SHP77 treated with DMSO at 0.1 percent for 48 hours (cell line): Measurements from ENCODE around the gene ERBB4.
"Not testable (repeated sequence)": the region's sequence is repeated elsewhere in the genome, so short reads cannot be mapped to it uniquely, and the experiment has no call there.

ENCODE experiments used
- DNase-seq: peaks from one replicate; lab custom pipeline; 2025; lab: John Stamatoyannopoulos, UW

The ERBB4 gene

DNA sequence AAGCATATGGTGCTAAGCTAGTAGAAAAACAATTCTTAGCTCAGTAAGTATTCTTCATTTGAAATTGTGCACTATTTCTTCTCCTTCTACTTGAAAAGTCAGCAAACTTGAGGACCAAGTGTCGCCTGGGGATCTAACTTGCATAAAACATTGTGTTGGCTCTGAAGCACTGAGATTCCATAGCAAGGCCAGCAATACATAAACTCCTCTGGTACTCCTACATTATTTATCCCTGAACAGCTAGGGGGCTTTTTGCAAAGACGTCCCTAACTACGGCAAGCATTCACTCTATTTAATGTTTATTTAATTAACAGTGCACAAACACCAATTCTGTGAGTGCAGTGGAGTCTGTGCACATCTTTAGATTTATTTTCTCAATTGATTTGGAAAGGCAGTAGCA, 392.2 kb downstream of the ERBB4 start:
- no peak for DNase-seq

DNA sequence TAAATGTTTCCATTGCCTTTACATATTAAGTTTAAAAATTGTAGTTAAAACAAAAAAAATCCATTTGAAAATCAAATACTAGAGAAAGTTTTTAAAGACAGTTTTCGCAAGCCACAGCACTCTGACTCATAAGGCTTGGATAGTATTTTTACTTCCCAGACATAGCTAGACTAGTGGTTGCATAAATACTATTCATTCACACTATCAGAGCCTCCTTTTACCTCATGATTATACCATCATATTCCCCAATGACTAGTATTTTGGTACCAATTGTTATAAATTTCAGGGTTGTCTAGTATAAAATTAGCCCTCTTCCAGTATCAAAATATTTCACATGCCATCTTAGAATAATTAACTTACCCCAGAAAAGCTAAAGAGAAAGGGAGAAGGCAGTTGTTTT, 393.5 kb downstream of the ERBB4 start:
- no peak for DNase-seq

DNA sequence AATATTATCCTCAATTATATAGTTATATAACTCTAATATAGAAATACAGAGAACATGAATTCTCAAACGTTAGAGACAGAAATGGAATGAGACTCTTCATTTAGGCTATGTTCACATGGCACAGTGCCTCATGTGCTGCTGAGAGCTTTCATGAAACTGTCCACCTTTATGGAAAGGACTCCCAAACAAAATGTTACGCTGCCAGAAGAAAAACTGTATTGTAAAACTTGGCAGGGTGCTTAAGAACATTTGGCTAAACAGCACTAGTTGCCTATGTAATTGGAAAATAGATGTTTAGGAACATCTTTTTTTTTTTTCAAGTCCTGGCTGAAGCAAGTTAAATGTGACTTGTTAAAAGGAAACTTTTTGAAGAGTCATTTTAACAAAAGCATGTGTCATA, 396.0 kb downstream of the ERBB4 start:
- DNase-seq, result no peak

DNA sequence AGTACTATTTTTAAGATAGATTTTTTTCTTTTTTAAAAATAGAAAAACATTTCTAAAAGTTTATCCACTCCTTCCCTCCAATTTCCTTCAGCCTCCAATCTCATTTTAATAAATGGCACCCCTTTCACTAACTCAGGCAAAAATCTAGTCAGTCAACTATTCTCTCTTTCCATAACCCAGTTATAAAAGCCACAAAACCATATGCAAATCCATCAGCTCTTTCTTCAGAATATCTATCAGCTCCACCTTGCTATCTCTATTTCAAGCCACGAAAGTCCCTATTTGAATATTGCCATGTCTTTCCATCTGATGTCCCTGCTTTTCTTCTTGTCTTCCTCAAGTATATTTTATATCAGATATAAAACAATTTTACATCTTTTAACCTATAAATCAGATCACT, 397.1 kb downstream of the ERBB4 start:
- no peak for DNase-seq

DNA sequence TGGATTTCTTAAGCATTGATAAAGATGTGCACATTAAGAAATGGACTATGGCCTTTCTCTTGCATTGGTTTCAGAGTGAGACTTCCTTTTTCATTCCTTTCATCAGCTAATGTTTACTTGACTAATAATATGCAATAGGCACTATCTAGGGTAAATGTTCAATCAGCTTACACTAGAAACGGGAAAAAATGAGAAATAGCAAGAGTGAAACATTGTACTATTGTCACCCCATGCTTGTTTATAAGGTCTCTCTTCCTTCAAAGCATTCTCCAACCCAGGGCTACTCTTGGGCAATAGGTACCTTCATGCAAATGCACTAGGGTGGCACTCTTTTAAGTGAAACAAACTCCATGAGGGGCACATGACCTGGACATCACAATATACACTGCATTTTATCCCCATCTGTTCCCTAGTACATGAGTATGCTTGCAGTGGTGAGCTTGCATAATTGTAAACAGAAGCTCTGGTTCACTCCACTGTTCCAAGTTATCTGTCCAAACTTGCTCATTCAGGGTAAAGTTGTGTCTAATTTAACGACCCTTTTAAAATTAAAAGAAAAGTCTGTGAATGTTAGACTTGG, 402.3 kb downstream of the ERBB4 start:
- DNase-seq, result no peak

DNA sequence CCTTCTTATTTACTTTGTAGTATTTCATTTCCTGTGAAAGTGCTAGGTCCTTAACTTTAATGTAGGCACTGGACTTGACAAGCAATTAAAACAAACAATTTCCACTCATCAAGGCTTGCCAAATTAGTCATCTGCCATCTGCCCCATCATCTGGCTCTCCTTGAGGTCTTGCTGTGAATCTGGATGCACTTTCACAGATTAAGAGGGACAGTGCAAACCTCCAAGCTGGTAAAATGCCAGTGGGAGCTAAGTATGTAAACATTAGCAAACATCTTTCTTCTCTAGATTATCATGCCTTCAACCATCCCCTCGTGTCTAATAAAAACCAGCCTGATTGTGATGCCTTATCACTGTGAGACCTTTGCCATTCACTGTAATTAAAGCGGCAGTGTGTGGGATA, 402.9 kb downstream of the ERBB4 start:
- DNase-seq, result peak; percentile 79

DNA sequence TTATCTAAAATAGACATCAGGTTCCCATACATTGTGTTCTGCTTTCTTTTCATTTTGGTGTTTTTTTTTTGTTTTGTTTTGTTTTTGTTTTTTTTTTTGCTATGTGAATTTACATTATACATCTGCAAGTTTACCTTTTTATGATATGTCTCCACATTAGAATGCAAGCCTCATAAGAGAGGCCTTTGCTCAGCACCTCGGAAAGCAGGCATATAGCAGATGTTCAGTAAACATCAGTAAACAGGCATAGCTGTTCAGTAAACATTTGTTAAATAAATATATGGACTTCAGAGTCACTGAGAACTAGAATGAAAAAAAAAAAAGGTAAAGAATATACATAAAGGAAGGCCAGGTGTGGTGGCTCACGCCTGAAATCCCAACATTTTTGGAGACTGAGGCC, 405.3 kb downstream of the ERBB4 start:
- DNase-seq, result no peak

DNA sequence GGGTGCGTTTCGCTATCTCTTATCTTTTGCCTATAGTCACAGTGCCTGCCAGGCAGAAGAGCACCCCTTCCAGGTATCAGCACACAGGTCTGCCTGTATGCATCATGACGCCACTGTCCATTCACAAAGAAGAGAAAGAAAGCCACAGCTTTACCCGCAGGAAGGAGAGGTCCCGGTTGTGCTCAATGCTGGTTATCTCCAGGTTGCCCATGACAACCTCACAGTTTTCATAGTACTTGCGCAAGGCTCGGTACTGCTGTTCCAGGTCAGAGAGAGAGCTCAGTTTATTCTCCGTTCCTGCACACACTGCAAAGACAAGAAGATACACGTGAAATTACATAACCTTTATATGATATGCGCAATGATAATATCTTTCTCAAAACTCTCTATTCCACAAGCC, 414.0 kb downstream of the ERBB4 start:
- DNase-seq, result peak; percentile 47

DNA sequence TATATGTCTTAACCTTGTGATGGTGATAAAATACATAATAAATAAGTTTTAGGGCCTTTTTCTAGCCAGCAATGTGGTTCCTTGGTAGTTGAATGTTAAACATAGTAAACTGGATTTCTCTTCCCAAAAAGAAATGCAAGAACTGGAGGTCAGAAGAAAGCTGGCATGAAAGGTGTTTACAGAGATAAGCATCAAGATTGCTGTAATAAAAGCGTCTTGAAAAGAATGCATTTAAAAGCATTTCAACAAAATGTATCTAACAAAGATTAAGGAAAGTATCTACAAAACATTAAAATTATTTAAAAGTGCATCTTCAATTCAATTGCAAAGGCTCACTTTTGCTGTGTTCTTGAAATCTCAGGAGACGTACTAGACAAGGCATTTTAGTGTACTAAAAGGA, 419.0 kb downstream of the ERBB4 start:
- no peak for DNase-seq

DNA sequence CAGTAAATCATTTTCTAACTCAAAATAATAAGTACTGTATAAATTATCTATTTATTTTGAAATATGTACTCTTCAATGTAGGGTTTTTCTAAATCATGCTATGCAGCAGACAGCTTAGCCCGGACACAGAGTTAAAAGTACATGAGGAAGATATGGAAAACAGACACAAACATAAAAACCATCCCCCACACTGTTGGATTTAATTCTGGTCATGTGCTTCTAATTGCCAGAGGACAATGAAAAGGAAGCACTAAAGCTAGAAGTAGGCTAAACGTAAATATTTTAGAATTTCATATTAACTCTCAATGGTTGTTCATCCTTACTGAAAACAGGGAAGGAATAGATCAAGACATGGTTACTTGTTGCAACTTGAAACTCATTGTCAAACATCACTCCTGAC, 420.7 kb downstream of the ERBB4 start:
- no peak for DNase-seq

DNA sequence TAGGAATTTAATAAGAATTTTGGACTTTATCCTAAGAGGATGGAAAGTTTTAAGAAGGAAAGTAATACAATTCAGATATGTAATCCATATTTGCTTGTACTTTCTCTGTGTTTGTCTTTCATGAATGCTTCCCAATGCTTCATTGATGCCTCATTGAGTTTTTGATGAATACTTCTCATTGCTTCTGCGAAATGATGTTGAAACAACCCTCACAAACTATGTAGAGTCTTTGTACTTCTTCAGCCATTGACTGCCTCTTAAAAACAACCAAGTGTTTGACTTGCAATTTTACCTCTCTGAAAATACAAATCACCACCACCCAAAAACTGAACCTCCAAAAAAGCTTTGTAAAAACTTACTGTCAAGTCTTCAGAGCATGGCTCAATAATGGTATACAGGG, 424.1 kb downstream of the ERBB4 start:
- DNase-seq, result no peak

DNA sequence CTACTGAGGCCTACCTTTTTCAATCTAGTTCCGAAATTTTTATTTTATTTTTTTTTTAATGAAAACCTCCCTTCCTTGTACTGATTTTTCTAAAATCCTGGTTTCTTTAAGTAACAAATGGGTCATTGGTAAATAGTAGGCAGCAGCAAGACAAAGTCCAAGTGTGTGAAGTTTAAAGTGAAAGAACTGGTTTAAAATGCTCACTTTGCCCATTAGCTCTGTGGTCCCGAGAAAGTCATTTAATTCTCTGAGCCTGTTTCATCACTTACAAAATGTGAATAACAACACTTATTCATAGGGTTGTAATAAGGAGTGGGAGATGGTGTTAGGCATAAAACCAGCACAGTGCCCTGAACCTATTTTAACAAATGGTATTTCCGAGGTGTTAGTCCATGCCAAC, 426.2 kb downstream of the ERBB4 start:
- DNase-seq, result no peak

DNA sequence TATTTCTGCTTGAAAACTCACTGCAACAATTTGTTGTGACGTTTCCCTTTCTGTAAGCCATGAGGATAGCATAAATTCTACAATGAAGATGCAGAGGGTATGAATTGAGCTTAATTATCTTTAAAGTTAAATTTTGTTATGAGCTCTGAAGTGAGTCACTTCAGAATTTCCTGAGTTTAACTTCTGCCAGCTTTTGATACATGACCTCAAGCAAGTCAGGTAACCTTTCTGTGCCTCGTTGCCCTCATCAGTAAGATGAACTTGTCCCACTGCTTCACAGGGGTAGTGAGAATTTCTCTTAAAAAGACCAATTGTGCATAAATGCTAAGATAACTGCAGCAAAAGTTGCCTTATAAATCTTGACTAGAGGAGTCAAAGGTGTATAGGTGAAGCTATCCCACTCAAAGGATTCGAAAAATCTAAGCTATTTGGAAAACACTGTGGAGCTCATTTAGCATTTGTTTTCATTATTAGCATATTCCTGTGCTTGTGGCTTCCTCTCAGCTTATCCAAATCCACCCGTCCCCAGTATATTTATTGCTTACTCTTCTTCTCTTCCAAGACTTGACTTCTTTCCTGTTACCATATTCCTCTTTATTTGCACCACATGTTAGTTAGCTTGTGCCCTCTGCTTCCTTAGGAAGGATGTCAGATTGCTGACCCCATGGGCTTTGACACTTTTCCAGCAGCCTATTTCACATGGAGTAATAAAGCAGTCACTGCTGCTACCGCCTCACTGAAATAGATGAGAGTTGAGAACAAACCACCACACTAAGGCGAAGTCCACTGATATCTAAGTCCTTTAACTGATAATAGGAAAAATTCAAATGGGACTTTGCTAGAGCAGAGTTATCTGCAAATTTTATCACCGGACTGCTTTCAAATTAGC, 428.6 kb downstream of the ERBB4 start:
- DNase-seq, result no peak

DNA sequence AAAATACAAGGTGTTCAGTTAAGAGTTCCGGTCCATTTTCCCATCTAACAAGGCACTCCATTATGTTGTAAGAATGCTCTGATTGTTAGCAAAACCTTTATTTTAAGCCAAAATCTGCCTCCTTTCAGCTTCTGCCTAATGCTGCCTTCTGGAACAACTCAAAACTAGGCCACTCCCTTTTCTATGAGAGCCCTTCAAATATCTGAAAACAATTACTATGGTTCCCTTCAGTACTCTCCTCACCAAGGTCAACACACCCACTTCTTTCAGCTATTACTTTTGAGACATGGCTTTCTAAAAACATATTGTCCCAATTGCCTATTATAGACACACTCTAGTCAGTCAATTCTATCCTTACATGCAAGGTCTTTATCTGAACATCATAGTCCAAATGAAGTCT, 429.4 kb downstream of the ERBB4 start:
- no peak for DNase-seq

DNA sequence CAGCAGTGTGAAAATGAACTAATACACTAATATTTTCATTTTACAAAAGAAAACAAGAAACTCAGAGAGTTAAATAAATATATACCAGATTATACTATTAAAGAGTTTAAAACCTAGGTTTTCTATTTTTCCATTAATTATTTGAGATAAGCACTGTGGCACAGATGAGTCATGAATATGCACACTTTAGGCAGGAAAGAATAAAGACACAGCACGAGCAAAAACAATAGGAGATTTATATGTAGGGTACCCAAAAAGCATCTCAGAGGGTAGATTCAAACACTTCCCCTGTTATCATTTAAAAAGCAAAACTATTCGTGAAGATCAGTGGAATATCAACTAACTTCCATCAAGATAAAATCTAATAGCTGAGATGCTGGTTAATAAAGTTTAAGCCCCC, 430.6 kb downstream of the ERBB4 start:
- DNase-seq, result no peak

DNA sequence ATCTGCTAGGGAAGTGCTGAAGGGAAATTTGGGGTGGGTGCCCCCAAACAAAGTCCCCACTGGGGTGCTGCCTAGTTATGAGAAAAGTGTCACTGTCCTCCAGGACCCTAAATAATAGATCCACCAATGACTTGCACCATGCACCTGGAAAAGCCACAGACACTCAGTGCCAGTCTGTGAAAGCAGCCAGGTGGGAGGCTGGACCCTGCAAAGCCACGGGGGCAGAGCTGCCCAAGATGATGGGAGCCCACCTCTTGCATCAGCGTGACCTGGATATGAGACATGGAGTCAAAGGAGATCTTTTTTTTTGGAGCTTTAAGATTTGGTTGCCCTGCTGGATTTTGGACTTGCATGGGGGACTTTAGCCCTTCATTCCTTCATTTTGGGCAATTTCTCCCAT, 431.6 kb downstream of the ERBB4 start:
- no peak for DNase-seq

DNA sequence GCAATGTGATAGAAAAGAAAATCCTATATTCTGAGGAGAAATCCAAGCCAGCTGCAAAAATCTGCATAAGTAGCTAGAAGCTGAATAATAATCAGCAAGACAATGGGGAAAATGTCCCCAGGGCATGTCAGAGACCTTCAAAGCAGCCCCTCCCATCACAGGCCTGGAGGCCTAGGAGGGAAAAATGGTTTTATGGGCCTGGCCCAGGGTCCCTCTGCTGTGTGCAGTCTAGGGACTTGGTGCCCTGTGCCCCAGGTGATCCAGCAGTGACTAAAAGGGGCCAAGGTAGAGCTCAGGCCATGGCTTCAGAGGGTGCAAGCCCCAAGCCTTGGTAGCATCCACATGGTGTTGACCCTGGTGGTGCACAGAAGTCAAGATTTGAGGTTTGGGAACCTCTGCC, 432.1 kb downstream of the ERBB4 start:
- DNase-seq, result not testable (repeated sequence)

DNA sequence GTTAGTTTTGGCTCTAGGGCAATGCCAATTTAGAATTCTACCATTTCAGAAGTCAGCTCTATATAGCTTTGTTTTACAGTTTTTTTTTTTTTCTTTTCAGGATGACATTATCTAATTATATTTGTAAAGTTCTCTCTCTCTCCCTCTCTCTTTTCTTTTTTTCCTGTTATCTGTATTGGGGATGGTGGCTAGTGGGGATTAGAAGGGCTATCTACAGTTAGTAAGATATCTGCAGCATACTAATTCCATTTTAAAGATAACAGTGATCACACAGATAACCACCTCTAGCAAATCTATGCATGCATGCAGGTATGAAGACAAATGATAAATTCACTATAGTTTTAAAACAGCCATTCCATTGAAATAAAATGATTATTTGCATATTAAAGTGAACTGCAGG, 438.9 kb downstream of the ERBB4 start:
- DNase-seq, result no peak

DNA sequence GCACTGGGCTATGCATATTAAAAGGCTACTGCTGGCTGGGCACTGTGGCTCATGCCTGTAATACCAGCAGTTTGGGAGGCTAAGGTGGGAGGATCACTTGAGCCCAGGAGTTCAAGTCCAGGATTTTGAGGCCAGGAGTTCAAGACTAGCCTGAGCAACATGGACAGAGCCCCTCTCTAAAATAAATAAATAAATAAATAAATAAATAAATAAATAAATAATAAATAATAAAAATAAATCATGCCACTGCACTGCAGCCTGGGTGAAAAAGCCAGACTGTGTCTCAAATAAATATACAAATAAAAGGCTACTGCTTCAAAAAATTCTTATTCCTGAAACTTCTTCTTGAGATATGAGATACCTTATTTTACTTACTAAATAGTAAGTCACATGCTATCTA, 439.6 kb downstream of the ERBB4 start:
- no peak for DNase-seq

DNA sequence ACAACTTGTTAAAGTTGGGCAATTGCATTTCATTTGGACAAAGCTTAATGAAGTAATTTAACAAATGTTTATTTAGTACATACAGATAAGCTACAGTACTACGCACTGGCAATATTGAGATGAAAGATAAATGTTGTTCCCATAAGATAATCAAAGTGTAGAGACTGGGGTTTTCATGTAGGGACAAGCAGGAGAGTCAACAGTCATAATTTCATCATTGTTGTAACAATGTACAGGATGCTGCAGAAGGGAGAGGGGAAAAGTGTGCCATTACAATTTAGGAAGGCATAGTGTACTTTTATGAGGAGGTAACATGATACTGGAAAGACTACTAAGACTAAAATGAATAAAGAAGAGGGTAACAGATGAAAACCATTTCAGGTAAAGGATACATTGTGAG, 441.6 kb downstream of the ERBB4 start:
- no peak for DNase-seq

DNA sequence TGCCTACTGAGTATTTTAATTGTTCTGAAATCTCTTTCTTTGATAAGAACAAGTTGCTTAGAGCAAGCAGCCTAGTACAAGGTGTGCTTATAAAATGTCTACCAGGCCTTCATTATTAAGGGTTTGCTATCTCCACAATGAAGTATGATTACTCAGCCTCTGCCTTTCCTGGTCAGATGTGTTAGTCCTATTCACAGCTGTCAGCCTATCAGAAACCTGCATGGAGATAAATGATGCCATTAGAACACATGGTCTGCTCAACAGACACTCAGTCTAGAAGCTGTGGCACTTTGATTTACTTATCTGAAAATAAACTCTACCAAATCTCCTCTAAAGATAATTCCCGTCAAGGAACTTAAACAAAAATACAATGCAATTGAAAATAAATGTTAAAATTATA, 448.7 kb downstream of the ERBB4 start:
- no peak for DNase-seq

DNA sequence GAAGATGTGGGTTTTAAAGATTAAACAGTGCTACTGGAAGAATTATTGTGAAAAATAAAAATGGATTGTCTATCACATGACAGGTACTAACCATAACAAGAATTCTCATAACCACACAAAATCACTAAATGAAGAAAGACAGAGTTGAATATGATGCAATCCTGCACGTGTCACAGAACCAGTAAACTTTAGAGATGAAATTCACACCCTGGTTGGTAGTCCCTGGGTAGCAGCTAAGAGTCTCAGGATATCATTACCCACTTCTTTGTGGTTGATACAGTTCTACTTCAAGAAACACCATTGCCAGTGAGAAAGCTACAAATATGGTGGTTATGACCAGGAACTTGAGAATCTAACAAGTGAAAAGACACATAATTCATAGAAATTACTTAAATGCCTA, 450.2 kb downstream of the ERBB4 start:
- DNase-seq, result no peak

DNA sequence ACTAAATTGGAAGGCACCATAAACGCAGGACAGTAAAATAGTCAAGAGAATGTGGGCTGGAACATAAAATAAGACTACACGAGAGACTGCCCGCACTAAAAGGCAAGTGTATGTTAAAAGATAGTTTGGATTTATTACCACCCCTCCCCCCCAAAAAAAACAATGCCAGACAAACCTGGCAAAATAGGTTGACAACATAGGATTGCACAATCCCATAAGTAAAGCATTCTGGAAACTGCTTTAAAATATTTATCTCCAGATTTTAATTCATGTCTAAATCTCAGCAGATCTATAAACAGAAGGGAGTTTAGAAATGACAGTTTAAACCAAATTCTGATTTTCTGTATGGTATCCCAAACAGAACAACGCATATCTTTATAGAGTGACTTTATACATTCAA, 455.1 kb downstream of the ERBB4 start:
- no peak for DNase-seq

DNA sequence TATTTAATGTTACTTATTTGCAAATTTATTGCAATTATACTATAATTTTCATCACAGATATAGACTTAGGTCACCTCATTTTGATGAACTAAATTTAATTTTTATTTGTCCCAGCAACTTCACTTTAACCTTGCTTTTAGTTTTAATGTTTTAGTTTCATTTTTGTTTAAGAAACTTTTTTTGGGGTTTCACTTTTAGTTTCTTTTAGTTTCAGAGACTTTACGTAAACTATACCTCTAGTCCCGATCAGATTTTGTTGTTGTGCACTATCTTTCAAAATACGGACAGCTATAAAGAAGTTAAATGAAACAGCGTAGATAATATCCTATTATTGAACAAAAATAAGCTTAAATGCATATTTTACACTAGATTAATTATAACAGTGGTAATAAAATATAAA, 460.5 kb downstream of the ERBB4 start:
- DNase-seq, result no peak
